GM12864 (cell line): ENCODE results near the gene NHP2.

ENCODE experiments used
- DNase-seq: peaks from one replicate; pipeline ENCODE4 v3.0.0-alpha.2; 2011; ENCODE audit warnings: low read depth
- H3K4me3 ChIP-seq: 2 replicates; pipeline ENCODE4 v1.5.1; 2011; ENCODE audit warnings: mild to moderate bottlenecking, low read depth, low read length, control low read depth
- TF ChIP-seq, protein P1 (sequence below): IDR thresholded peaks from 2 replicates; pipeline ENCODE4 v1.5.1; 2011; ENCODE audit warnings: low read depth, mild to moderate bottlenecking, moderate library complexity, low read length, control low read depth, inconsistent platforms; ENCODE audit errors: missing control alignments

Gene NHP2

DNA sequence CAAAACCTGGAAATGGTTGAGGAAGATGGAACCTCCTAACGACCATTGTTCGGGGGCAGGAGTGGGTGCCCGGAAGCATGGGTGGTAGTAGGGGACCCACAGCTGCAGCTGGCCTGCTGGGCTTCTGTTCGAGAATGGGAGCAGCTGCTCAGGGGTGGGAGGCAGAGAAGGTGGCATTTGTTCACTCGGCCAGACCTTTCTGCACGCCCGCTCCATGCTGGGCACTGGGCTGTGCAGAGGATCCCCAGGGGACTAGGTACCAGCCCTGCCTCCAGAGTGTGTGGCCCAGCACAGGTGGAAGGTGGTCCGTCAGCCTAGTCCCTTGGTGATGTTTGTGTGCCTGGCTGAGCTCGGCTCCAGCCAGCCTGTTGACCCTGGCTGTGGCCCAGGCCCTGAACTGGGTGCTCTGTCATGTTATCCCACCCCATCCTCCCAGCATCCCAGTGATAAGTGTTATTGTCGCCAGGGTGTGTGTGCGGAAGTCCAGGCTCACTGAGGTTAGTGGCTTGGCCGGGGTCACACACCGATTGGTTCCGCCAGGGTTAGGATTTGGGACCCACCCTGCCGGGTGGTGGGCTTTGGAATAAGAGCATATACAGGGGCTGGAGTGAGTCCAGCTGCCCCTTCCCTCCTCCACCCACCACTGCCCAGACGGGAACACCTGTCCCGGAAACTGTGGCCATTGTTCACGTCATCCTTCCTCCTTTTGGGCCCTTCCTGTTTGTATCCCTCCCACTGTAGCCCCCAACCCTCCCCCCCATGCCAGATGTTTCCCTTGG is 35.6 kb downstream of the NHP2 start:
- DNase-seq: no peak
- H3K4me3 ChIP-seq: peak overlapping the region; percentile 38
- TF ChIP-seq, protein P1, sequence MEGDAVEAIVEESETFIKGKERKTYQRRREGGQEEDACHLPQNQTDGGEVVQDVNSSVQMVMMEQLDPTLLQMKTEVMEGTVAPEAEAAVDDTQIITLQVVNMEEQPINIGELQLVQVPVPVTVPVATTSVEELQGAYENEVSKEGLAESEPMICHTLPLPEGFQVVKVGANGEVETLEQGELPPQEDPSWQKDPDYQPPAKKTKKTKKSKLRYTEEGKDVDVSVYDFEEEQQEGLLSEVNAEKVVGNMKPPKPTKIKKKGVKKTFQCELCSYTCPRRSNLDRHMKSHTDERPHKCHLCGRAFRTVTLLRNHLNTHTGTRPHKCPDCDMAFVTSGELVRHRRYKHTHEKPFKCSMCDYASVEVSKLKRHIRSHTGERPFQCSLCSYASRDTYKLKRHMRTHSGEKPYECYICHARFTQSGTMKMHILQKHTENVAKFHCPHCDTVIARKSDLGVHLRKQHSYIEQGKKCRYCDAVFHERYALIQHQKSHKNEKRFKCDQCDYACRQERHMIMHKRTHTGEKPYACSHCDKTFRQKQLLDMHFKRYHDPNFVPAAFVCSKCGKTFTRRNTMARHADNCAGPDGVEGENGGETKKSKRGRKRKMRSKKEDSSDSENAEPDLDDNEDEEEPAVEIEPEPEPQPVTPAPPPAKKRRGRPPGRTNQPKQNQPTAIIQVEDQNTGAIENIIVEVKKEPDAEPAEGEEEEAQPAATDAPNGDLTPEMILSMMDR: no peak

DNA sequence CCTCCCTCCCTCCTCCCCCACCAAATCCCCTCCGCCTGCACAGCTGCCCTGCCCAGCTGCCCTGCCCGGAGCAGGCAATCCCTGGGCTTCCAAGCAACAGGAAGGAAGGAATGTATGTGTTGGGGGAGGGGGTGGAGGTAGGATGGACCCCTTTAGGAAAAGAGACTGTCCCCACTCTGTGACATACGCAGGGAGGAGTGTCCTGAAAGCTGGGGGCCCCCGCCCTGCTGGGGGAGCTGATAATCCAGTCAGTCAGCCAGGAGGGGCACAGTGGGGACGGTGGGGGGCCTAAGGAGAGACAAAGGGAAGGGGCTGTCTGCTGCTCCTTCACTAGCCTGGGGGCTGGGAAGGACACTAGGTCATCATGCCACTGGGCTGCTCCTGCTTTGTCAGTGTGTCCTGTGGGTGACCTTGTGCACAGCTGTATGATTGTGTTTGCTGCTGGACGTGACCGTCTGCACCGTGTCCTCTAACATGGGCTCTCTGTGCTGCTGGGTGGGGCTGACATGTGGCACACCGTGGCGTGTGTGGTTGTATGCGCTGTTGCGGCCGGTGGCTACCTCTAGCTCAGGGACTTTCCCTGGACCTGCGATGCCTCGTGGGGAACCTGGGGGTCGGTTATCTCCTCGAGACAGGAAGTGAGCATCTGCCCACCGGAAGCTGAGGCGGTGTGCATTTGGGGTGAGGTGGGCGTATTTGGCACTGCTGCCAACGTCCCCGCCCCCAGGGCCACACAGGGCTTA is 37.4 kb downstream of the NHP2 start:
- TF ChIP-seq, protein P1: no peak
- DNase-seq: no peak
- peak overlapping the region; percentile 90 for H3K4me3 ChIP-seq

DNA sequence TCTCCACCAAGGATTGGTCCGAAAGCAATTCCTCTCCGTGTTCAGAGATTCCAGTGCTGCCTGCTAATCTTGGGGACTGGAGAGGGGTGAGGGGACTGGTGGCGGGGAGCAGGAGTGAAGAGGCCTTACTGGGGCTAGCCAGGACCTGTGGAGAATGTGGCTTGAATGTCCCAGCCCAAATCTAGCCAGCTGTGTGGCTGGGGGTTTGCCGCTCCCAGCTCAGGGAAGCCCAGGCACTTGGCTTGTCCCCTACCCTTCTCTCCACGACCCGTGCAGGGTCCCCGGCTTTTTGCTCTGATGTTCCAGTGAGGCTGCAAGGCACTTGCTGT is 37.9 kb downstream of the NHP2 start:
- peak overlapping the region; percentile 90 for H3K4me3 ChIP-seq
- DNase-seq: no peak
- TF ChIP-seq, protein P1: no peak

DNA sequence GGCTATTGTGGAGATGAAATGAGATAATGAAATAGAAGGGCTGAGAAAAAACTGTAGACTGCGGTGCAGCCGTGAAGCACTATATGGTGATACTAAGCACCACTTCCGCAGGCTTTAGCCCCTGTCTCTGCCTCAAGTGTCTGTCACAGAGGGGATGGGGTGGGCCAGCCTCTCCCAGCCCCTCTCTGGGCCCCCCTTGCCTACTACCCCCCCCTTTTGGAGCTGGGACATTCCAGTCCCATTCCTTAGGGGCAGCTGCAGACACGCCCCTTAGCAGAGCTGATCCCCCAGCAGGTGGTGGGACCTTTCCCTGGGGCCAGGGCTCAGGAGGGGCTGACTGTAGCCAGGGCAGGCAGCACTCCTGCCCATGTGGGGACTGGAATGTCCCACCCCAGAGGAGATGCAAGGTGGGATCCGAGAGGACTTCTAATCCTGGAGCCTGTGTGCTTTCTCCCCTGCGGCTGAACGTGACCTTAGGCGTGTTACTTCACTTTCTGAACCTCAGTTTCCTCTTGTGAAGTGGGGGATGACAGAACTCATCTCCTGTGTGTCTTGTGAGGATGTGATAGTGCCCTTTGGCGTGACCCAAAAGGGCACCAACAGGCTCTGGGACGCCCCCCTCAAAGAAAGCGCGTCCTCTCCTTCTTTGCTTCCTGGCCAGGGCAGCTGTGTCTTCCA is 38.4 kb downstream of the NHP2 start:
- DNase-seq: no peak
- peak overlapping the region; percentile 90 for H3K4me3 ChIP-seq
- TF ChIP-seq, protein P1: no peak

DNA sequence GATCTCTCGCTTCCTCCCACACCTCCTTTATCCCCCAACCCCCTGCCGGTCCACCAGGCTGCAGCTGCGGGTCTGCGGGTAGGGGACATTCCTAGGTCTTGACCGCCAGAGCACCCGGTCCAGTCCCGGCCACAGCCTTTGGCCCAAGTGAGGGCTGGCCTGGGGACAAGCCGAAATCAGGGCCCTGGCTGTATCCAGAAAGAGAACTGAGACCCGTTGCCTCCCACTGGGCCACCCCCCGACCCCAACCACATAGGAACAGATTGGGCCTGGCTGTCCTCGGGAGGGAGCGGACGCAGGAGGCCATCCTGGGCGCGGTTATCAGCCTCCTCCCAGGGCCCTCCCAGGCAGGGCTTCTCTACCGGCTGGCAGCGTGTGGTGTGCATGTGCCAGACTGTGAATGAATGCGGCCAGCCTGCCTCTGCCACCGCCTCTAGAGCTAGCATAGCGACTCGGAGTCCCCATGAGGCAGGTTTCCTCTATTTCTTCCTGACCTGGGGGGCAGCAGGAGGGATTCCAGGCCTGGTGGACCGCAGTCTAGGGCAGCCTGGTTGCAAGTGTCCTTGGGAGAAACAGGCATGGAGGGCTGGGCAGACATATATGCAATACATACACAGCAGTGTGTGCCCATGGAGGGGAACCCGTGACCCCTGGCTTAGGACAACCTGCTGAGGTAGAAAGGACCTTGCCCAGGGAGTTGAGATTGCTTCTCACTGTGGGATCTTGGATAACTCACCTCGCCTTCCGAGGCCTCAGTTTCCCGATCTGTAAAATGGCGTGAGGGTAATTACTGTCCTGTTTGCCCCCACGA is 39.2 kb downstream of the NHP2 start:
- TF ChIP-seq, protein P1: no peak
- DNase-seq: no peak
- H3K4me3 ChIP-seq: peak overlapping the region; percentile 90

DNA sequence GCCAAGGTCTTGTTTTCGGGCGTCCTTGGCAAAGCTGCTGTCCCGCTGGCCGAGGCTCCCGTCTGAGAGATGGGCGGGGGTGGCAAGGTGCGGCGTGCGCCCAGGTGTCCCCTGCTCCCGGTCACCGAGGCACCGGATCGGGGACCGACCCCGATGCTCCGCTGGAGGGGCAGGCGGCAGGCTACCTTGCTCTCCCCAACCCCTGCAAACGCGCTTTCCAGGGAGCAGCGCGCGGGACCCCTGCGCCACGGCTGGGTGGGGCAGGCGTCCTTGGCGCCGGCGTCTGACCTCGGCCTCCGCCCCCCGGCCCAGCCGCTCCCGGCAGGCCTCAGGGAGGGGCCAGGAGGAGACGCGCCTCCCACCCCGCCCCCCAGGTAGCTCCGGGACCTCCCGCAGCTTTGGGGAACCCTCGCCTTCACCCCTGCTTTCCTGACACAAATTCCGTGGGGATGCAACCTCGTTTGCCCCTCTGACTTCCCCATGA is 39.8 kb downstream of the NHP2 start:
- TF ChIP-seq, protein P1: no peak
- DNase-seq: no peak
- H3K4me3 ChIP-seq: peak overlapping the region; percentile 90
